Lower leg skin (tissue), 4 donors: ENCODE results near the gene LLCFC1. TPM values are rescaled to one million over a fixed set of nuclear protein-coding genes. Genes with fewer than 3 reads are reported as not detected.

Experiments used
- DNase-seq, 2 donors: peaks; one replicate each; pipeline ENCODE4 v3.0.0-alpha.2; 2019; ENCODE audit warnings: low spot score in 2 of 2
- H3K4me3 ChIP-seq: fragments of 200-600 bp; sonication (generic); 2 replicates; pipeline ENCODE4 v1.5.1; 2017; ENCODE audit warnings: mild to moderate bottlenecking, low read depth; ENCODE audit not compliant: poor library complexity, severe bottlenecking
- POLR2A ChIP-seq, 2 donors: fragments of 450-650 bp; IDR thresholded peaks; one replicate each; pipeline ENCODE4 v1.6.1; 2016 to 2017; ENCODE audit warnings: antibody characterized with exemption in 2 of 2, mild to moderate bottlenecking in 1 of 2, moderate library complexity in 1 of 2
- WGBS, 2 donors: methylation state at CpG; one replicate each; pipeline ENCODE4 v1.1.5; 2018; 5-methylcytosine and 5-hydroxymethylcytosine counted together
- intact Hi-C: fragments of 100-400 bp; cut with DNase I; formaldehyde crosslinking; loops from one replicate; pipeline ENCODE4 v1.15.0; 2023; ENCODE audit warnings: low total_unique reads
- total RNA-seq, 4 donors: library from RNA; depleted of rRNA; stranded (reverse); fragments of >200 nt; gene quantifications; one replicate each; pipeline ENCODE4 v1.1.0, GENCODE V29; 2016
- TF ChIP-seq, protein P1 (sequence below), 3 donors: fragments of 450-650 bp; IDR thresholded peaks; one replicate each; pipeline ENCODE4 v1.5.1; 2016; ENCODE audit warnings: antibody characterized with exemption in 3 of 3, mild to moderate bottlenecking in 3 of 3, moderate library complexity in 2 of 3

The LLCFC1 gene
- total RNA-seq, 4 donors from 2014 or later: not detected

DNA sequence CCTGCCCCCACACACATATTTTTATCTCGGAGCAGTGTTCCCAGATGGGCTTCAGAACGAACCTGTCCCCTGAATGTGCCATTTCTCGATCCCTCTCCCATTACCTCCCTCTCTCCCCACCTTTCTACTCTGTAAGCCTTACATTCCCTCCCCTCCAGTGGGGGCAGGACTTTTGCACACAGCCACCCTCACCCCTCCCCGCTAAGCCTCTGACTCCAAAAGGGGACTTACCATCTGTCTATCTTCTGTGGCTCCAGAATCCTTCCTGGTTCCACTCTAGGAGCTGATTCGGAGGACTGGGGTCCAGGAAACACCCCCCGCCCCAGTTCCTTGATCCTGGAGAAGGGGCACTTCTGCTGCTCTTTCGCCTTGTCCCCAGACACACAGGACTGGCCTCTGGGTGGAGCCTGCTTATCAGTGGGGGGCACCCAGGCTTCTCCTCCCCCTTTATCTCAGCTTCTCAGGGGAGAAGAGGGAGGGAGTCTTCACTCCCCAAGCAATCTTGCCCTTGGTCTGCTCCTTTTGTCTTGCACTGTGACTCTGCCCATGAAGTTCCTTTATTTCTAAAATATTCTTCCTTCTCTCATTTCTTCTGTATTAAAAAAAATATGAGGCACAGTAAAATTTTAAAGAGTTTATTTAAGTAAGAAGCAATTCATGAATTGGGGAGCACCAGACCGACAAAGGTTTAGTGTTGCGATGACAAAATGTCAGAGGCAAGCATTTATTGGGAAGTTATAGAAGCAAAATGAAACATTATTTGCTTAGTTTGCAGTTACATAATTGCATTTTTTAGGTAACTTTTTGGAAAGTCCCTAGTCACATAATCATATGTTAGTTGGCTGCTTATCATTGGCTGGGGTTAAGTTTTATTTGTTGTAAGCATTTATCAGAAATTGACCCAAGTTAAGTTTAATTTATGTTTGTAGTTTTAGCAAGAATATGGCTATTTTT lies 23.0 kb downstream of the LLCFC1 start, which contains the start of gene KEL:
TSS of gene KEL (minus strand) at position 391 of the 954 bp plus-strand sequence. CDS start at position 234, 157 bp downstream.
- no peak within 1 kb of the TSS for H3K4me3 ChIP-seq
- TF ChIP-seq, protein P1, sequence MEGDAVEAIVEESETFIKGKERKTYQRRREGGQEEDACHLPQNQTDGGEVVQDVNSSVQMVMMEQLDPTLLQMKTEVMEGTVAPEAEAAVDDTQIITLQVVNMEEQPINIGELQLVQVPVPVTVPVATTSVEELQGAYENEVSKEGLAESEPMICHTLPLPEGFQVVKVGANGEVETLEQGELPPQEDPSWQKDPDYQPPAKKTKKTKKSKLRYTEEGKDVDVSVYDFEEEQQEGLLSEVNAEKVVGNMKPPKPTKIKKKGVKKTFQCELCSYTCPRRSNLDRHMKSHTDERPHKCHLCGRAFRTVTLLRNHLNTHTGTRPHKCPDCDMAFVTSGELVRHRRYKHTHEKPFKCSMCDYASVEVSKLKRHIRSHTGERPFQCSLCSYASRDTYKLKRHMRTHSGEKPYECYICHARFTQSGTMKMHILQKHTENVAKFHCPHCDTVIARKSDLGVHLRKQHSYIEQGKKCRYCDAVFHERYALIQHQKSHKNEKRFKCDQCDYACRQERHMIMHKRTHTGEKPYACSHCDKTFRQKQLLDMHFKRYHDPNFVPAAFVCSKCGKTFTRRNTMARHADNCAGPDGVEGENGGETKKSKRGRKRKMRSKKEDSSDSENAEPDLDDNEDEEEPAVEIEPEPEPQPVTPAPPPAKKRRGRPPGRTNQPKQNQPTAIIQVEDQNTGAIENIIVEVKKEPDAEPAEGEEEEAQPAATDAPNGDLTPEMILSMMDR (IDR thresholded peaks at IDR 0.05): no peak
- no peak for TF ChIP-seq POLR2A (IDR thresholded peaks at IDR 0.05)
- no peak for DNase-seq
- 71 to 82% methylated on average over 9 of the region's 9 CpGs for WGBS, 2 donors
- intact Hi-C loops: no loop called here

DNA sequence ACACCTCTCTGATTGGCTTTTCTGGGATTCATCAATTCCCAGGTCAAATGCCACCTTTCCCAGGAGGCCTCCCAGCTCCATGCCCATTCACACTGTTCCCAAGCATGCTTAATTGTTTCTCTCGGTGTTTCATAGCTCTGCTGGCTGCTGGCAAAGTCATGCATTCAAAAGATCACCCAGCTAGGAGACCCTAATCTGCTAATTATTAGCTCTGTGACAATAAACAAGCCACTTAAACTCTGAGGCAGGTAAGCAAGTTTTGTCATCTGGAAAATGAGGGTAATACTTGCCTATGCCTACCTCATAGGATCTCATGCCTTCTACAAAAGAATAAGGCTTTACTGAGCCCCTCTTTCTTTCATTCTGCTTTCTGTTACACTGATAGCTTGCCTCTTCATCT lies 23.7 kb downstream of the LLCFC1 start:
- intact Hi-C loops: no loop called here
- WGBS, 2 donors: 42 to 52% methylated on average over 1 of the region's 1 CpG

DNA sequence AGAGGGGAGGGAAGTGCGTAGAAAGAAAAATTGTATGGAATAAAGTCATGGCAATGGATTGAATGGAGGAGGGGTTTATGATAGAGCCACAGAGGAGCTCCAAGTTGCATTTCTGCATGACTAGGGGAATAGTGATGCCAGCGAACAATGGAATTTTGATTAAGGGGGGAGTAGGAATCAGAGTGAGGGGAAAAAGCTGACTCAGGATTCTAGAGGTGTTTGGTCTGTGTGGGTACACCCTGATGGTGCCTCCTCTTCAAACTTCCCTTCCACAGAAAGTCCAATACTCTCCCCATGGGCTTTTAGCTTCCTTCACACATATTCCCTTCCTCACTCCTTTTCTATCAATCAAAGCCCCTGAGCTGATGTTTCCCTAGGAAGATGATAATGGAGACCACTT lies 24.7 kb downstream of the LLCFC1 start:
- DNase-seq: no peak
- WGBS, 2 donors: 81 to 85% methylated on average over 2 of the region's 2 CpGs
- intact Hi-C loops: no loop called here
- H3K4me3 ChIP-seq: no peak overlapping the region
- TF ChIP-seq, protein P1 (IDR thresholded peaks at IDR 0.05): no peak
- no peak for TF ChIP-seq POLR2A (IDR thresholded peaks at IDR 0.05)

More for the DNA sequence above, 23.7 kb downstream of the LLCFC1 start:
- no peak for TF ChIP-seq POLR2A (IDR thresholded peaks at IDR 0.05)
- TF ChIP-seq, protein P1 (IDR thresholded peaks at IDR 0.05): no peak
- no peak overlapping the region for H3K4me3 ChIP-seq
- DNase-seq: no peak

DNA sequence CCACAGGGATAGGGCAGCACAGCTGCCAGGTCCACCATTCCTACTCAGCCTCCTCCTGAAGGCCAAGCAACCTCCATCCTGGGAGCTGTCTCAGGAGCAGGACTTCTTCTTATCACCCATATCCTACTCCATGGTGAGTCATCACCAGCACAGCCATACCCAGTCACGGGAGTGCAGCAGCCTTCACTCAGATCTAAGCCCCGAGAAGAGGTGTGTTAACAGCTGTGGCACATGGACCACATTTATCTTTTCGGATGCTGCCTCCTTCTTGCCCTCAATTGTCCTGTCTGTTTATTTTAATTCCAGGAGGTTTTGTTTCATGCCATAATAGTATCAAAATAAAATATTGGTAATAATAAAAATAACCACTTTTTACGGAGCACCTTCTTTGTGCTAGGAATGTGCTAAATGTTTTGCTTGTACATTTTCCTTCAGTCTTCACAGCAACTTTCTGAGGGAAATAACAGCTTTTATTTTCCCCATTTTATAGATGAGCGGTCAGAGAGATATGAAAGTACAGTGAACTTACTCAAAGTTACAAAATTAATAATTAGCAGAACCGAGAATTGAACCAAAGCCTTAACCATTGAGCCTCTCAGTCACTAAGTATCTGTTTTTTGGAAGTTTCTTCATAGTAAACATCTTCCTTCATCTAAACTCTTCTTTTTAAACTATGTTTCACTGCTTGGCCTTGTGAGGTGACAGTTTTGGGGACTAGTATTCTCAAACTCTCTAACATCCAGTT lies 25.4 kb downstream of the LLCFC1 start:
- 75 to 80% methylated on average over 6 of the region's 6 CpGs for WGBS, 2 donors
- no peak for DNase-seq
- no peak overlapping the region for H3K4me3 ChIP-seq
- intact Hi-C loops: no loop called here
- TF ChIP-seq, protein P1 (IDR thresholded peaks at IDR 0.05): no peak
- no peak for TF ChIP-seq POLR2A (IDR thresholded peaks at IDR 0.05)

DNA sequence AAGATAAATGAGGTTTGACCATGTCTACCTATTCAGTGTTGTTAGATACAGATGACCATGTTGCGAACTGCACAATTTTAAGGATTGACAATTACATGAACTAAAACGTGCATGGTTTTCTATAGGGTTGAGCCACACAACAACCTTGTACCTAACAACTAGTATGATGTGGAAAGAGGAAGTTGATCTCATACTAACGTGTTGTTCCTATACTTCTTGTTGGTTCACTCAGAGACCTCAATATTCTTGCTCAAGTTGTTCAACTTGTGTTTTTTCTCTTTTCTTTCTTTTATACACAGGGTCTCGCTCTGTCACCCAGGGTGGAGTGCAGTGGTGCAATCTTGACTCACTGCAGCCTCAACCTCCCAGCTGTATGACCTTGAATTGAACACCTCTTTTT lies 28.9 kb downstream of the LLCFC1 start:
- H3K4me3 ChIP-seq: no peak overlapping the region
- DNase-seq: no peak
- TF ChIP-seq, protein P1 (IDR thresholded peaks at IDR 0.05): no peak
- no peak for TF ChIP-seq POLR2A (IDR thresholded peaks at IDR 0.05)
- intact Hi-C loops: no loop called here
- WGBS, 2 donors: 82 to 83% methylated on average over 4 of the region's 4 CpGs
